Measurements from ENCODE around the gene MAPK6.
"Not testable (repeated sequence)": the region's sequence is repeated elsewhere in the genome, so short reads cannot be mapped to it uniquely, and the experiment has no call there.

MAPK6 gene

DNA sequence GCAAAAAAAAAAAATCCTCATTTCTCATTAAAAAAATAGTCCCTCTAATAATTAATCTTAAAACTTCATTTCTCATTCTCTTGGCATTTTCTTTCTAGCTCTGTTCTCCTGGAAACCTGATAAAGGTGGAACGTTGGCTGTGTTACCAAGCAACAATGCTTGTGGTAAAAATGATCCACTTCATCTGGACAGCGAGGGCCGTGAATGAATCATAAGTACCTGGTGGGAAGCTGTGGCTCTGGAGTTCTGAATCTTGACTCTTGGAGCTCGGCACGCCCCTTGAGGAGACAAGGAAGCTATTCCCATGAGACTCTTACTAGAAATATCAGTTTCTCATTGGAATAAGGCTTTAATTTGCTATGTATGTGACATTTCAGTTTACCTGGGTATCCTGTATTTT is 61.0 kb downstream of the MAPK6 start:
- no peak for DNase-seq (ENCODE audit: low read depth)

DNA sequence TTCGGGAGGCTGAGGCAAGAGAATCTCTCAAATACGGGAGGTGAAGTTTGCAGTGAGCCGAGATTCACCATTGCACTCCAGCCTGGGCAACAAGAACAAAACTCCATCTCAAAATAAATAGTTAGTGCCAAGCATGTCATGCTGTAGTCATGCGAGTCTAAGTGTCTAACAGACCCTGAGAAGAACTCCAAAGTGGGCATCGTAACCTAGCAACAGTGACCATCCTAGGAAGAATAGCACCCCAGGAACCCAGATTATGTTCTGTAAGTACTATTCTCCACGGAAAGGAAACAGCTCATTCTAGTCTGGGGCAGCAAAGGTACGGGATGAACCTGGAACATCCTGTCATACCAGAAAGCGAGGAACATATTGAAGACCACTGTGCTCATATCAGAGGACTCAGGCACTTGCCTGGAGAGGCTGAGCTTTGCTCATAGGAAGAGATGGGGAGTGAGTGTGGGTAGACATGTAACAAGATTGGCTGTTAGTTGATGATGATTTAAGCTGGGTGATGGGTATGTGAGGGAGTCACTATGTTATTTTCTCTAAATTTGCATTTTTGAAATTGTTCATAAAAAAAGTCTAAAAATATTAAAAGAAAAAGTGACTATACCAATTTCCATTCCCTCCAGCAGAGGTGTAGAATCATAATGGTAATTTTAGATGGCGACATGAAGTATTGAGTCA is 61.8 kb downstream of the MAPK6 start:
- no peak for DNase-seq (ENCODE audit: low read depth)

DNA sequence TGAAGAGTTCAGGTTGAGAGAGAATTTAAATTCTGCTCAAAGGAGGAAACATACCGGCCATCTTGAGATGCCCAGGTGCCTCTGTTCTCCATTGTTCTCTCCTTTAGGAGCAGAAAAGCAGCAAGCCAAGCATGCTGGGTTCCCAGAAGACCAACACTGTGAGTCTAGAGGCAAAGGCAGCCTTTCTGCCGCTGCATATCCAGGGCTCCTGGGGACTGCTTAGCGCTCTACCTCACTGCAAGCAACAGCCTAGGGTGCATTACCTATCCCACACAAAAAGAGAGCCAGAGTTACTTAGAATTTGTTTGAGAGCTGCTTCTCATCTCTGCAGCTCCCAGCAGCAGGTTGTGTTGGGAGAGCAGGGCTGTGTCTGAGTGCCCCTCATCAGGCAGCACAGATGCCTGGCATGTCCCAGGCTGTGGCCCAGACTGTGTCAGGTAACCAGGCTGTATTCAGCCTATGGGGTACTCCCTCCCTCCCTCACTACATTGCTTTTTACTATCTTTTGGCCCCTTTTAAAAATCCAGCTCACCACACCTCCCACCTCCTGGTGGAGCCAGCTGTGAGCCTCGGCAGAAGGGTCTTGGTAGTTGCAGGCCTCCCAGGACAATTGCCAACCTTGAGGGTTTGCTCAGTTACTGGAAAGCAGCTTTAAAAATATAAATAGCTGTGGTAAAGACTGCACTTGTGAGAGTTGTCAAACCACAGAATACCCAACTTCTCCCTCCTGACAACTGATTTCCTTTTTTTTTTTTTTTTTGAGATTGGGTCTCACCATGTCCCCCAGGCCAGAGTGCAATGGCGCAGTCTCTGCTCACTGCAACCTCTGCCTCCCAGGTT is 63.4 kb downstream of the MAPK6 start:
- no peak for DNase-seq (ENCODE audit: low read depth)

DNA sequence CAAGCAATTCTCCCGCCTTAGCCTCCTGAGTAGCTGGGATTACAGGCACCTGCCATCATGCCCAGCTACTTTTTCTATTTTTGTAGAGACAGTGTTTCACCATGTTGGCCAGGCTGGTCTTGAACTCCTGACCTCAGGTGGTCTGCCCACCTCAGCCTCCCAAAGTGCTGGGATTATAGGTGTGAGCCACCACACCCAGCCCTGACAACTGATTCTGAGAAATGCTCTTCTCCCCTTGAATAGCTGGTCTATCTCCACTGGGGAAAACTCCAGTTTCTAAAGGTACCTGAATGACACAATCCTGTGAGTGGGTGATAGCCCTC is 64.0 kb downstream of the MAPK6 start:
- DNase-seq (ENCODE audit: low read depth), result not testable (repeated sequence)

DNA sequence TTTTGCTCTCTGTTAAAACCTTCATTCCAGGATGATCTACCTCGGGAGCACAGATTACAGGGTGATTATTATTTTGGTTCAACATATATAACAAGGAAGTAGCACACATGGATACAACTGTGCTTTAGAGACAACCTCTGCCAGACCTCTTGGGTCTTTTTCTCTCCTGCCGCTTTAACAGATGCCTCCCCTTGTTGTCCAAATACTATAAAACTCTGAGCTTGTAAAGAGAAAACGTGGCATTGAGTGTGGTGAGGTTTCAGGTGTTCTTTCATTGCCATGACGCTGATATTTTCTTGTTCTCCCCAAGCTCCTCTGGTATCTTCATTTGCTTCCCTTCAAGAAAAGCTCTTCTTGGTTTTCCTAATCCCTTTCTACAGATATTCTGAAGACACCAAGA is 64.6 kb downstream of the MAPK6 start:
- DNase-seq (ENCODE audit: low read depth), result no peak

DNA sequence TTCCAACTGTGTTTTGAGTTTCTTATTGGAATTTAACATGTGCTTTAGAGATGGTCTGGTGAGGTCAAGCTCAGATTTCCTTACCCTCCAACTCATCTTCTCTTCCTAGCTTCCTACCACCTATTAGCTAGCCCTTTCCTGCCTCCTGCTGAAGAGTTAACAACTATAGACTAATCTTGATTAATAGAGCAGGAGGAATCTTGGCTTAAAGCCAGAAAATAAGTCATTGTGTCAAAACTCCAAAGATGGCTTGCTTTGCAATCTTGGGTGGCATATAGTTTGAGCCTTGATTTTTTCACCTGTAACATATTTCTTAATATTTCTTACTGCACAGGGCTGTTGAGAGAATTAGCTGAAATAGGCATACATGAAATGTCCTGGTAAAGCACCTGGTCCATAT is 66.3 kb downstream of the MAPK6 start:
- no peak for DNase-seq (ENCODE audit: low read depth)

DNA sequence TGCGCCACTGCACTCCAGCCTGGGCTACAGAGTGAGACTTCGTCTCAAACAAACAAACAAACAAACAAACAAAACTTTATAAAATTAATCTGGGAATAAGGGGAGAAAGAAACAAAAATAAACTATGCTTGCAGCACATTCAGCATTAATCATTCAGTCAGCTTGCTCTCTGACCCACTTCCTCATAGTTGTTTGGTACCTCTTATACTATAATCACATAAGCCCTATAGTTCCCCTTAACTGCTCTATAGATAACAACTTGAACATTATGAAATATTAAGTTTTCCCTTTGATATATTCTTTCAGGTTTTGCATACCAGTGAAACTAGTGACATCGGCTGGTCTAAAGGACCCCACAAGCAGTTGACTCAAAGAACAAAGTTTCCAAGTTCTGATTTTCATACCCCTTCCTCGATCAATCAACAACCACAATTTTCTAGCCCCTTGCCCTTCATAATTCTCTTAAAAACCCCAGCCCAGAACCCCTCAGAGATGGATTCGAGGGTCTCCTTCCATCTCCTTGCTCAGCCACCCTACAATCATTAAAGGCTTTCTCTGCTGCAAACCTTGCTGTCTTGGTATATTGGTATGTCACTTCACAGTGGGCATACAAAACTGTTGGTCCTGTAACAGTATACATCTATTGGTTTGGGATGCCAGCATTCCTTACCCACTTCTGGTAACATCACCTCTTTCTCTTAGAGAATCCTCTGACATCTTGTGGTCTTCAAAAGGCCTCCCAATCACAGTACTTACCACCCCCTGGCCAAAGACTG is 67.2 kb downstream of the MAPK6 start:
- DNase-seq (ENCODE audit: low read depth), result no peak

DNA sequence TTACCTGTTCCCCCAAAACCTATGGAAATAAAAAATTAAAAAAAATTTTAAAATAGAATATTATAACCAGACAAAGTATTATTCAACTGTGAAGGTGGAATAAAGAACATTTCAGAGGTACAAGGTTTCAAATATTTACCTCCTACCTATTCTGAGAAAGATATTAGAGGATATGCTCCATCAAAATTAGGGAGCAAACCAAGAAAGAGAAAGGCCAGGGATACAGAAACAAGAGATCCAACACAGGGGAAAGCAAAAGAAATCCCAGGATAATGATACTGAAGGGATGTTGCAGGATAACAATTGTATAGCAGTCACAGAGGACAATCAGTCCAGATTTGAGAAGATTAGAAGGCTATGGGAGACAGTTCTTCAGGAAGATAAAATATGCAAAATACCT is 71.2 kb downstream of the MAPK6 start:
- DNase-seq (ENCODE audit: low read depth), result no peak

DNA sequence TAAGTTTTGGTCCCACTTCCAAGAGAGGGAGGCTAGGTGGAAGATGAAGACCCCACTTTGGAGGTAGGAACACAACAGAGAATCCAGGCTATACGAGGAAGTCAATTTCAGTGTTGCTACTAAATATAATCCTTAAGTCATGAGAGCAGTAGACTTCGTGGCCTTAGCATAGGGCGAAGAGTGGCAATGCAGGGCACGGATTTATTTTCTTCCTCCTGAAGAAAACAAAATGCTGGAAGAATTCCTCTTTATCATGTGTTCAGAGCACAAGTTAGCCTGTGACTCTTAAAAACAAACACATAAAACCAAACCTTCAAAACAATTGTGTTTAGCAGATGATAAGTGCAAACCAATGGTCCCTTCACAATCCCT is 74.1 kb downstream of the MAPK6 start:
- DNase-seq (ENCODE audit: low read depth), result no peak

DNA sequence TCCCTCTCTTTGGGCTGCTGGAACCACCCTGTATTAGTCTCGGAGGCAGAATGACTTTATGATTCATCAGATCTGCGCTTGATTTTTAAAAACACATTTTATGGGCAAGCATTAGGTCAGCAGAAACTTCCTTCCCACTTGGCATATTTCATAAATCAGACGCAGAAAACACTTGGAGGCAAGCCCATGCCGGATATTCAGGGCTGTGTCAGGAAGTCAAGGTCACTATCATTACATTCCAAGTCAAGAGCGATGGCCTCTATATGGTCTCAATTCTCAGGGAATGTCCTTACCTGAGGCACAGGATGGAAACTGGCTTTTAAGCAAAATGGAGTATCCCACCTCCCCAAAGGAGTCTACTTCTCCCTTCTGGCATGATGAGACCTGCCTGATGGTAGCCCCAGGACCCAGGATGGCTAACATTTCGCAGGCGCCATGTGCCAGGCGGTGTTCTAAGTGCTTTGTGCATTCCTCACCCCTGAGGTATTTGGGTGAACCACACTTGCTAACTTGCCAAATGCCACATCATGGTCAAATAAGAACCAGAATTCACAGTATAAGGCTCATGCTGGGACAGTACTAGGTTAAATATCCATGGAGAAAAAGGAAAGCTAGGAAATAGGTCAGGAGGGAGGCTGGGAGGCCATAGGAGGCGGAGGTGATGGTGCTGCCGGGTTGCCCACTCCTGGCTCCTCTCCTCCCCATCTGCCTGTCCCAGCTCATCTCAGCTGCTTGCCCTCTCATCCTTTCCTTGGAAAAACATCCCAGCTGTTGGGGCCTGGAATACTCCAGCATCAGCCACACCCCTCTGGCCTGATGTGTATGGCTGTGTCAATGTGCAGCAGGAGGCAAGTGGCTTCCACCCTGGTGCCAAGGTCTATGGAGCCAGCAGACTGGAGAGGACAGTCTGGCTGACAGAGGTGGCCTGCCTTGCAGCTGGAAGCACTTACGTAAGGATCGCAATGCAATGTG is 74.8 kb downstream of the MAPK6 start:
- no peak for DNase-seq (ENCODE audit: low read depth)

DNA sequence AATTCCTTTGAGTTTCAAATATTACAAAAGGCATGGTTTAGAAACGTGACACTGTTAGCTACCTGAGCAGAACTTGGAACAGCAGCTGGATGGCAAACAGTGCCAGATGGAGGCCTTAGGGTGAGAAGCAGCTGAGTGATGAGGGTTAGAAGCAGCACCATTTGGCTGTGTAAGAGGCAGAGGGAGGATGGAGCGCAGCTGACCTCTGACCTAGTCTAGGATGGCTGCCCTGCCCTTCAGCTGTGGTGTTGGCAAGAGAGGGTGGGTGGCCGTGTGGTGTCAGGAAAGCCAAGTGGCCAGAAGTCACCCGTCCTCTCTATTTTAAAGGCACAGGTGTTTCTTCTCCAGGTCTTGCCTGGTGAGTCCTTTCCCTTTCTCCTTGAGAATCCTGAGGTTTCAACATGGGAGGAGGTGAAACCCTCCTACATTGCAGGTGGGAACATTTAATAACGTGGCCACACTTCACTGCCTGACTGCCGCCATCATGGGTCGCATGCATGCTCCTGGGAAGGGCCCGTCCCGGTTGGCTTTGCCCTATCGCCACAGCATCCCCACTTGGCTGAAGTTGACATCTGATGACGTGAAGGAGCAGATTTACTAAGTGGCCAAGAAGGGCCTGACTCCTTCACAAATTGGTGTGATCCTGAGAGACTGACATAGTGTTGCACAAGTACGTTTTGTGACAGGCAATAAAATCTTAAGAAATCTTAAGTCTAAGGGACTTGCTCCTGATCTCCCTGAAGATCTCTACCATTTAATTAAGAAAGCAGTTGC is 76.0 kb downstream of the MAPK6 start:
- DNase-seq (ENCODE audit: low read depth), result no peak

DNA sequence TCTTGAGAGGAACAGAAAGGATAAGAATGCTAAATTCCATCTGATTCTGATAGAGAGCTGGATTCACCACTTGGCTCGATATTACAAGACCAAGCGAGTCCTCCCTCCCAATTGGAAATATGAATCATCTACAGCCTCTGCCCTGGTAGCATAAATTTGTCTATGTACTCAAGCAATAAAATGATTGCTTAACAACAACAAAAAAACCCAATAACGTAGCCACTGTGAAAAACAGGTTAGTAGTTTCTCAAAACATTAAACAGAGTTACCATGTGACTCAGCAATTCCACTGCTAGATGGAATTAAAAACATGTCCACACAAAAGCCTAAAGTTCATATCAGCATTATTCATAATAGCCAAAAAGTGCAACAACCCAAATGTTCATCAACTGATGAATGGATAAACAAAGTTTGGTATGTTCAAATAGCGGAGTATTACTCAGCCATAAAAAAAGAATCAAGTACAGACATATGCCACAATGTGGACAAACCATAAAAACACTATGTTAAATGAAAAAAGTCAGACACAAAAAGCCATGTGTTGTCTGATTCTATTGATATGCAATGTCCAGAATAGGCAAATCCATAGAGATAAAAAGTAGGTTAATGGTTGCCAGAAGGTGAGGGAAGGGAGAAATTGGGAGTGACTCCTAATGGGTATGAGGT is 76.7 kb downstream of the MAPK6 start:
- no peak for DNase-seq (ENCODE audit: low read depth)

DNA sequence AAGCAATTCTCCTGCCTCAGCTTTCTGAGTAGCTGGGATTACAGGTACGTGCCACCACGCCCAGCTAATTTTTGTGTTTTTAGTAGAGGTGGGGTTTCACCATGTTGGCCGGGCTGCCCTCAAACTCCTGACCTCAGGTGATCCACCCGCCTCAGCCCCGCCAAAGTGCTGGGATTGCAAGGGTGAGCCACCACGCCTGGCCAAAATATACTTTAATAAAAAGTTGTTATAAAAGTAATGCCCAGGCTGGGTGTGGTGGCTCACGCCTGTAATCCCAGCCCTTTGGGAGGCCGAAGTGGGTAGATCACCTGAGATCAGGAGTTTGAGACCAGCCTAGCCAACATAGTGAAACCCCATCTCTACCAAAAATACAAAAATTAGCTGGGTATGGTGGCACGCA is 77.5 kb downstream of the MAPK6 start:
- not testable (repeated sequence) for DNase-seq (ENCODE audit: low read depth)

DNA sequence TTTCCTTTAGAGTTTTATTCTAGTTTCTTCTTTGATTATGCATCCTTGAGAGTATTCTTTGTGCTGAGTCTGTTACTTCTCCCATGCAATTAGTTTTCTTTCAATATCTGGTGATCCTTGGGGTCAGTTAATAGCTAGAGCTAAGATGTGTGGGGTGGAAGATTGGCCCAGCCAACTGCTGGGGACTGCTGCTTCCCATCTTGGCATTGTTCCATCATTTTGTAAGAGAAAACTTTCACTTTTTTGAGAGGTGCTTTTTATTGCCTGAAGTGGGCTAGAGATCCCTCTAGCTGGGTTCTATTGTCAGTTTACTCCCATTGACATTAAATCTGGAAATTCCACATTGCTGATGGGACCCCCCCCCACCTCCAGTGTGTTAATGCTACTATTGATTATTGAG is 78.2 kb downstream of the MAPK6 start:
- DNase-seq (ENCODE audit: low read depth), result no peak

DNA sequence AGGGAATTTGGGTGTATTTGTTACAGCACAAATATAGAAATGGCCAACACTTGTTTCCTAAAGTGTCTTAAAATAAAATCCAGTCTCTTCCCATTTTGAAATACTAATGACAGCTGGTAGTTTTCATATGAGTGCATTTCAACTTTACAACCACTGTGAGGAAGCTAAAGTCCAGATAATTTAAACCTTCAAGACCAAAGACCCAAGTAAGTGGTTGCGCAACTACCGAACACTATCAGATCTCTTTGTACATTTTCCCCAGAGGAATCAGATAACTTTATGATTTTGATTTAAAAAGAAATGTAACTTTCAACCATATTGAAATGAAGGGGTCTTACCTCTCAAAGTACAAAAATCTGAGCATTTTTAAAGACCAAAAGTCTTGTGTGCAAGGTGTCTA is 79.3 kb downstream of the MAPK6 start:
- DNase-seq (ENCODE audit: low read depth), result no peak

DNA sequence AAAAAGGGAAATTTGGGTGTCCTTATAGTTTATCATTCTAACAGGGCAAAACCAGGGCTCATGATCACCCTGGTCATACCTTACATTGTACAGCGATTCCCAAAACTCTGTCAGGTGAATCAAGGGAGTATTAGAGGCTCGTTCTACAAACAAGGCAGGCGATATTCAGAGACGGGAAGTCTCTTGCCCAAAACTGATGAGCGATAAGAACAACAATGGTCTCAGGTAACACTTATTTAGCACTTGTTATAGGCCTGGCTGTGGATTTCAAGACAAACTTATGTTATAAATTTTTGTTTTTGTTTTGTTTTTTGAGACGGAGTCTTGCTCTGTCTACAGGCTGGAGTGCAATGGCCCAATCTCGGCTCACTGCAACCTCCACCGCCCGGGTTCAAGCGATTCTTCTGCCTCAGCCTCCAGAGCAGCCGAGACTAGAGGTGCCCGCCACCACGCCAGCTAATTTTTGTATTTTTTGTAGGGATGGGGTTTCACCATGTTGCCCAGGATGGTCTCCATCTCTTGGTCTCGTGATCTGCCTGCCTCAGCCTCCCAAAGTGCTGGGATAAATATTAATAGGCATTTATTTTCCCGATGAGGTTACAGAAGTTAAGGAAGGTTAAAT is 80.7 kb downstream of the MAPK6 start:
- no peak for DNase-seq (ENCODE audit: low read depth)

DNA sequence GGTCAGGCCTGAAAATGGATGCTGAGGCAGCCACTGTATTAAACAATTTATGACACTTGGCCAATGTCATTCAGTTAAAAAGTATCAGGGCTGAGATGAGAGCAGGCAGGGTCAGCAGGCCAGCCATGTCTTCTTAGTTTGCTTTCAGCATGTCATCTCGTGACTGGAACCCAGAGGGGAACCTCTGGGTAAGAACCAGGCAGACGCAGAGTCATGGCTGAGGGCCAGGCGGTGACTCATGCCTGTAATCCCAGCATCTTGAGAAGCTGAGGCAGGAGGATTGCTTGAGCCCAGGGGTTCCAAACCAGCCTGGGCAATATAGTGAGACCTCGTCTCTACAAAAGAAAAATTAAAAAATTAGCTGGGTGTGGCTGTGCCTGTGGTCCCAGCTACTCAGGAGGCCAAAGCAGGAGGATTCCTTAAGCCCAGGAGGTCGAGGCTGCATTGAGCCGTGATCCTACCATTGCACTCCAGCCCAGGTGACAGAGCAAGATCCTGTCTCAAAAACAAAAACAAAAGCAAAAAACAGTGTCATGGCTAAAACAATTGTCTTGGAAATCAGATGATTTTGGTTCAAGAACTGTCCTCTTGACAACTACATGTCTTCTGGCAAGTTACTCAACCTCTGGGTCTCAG is 81.9 kb downstream of the MAPK6 start:
- DNase-seq (ENCODE audit: low read depth), result no peak

DNA sequence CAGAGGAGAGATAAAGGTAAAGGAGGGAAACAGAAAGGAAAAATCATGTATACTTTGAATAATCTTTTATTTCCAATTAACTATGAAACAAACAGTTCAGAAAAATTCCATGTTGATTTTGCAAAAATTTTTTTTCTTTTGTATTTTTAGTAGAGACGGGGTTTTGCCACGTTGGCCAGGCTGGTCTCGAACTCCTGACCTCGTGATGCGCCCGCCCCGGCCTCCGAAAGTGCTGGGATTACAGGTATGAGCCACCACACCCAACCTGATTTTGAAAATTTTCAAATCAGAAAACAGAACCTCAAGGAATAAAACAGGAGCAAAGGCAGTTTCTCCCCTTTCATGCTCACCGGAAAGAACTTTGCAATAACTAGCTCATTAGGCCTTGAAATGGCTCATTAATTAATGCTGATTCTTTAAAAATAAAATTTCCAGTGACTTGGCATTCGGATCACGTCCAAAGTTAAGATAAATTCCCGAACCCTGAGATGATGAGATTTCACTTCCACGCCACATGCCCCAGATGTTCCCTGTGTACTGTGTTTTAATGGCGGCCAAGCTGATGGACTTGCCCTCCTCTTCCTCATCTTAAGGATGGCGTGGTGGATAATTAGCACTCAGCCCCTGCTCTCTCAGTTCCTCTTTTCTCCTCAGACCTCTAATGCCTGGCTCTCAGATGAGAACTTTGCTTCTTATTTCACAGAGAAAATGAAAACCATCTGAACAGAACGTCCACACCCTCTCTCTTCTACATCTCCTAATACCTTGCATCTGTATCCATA is 82.7 kb downstream of the MAPK6 start:
- DNase-seq (ENCODE audit: low read depth), result no peak

DNA sequence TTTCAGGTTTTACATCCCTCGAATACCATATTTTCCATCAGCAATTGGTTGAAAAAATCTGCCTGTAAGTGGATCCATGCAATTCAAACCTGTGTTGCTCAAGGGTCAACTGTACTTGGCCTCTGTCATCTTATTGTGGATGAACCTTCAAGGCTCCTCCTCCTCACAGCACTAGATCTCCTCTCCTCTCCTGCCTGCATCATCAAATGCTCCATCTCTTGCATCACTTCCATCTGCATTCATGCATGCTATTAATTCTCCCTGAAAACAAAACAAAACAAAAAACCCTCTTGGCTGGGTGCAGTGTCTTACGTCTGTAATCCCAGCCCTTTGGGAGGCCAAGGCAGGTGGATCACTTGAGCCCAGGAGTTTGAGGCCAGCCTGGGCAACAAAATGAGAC is 83.4 kb downstream of the MAPK6 start:
- no peak for DNase-seq (ENCODE audit: low read depth)

Measured in stimulated activated CD8-positive, alpha-beta memory T cell treated with anti-CD3 and anti-CD28 coated beads, Interleukin-15, amount 100 ng/mL, for 1 hour (primary cell).